SH-SY5Y (cell line): Measurements from ENCODE around the gene RBM11.

ENCODE experiments used
- GATA2 ChIP-seq: IDR thresholded peaks from 2 replicates; pipeline ENCODE4 v1.6.1; 2011; ENCODE audit warnings: mild to moderate bottlenecking, low read depth, low read length
- GATA3 ChIP-seq: IDR thresholded peaks from 2 replicates; pipeline ENCODE4 v1.6.1; 2011; ENCODE audit warnings: low read depth, mild to moderate bottlenecking, low read length, moderate library complexity

DNA sequence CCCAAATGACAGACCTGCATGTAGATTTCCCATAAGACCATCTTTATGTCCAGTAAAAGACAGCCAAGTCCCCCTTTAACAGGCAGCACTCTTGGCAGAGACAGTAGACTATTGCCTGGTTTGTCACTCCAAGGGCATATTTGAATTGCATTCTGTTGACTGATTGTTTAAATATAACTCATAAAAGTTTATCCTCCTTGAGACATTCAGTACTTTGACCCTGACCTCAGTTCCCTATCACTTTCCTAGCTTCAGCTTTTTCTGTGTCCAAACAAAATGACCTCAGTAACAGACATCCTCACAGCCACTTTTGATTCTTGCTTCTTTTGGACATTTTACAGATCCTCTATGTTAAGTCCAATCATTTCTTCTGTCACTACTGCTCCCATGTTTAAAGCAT, 51.1 kb downstream of the RBM11 start:
- TF ChIP-seq GATA2 (no peak), GATA3 (no peak)
